ENCODE data around the gene ANKRD55. TPM values are rescaled to one million over a fixed set of nuclear protein-coding genes. Genes with fewer than 3 reads are reported as not detected.

Gene ANKRD55
- total and polyA plus RNA-seq, 2 of the 8 experiments (the other 6 are each of a cell fraction or from before 2014, with no cell fraction given): not detected

DNA sequence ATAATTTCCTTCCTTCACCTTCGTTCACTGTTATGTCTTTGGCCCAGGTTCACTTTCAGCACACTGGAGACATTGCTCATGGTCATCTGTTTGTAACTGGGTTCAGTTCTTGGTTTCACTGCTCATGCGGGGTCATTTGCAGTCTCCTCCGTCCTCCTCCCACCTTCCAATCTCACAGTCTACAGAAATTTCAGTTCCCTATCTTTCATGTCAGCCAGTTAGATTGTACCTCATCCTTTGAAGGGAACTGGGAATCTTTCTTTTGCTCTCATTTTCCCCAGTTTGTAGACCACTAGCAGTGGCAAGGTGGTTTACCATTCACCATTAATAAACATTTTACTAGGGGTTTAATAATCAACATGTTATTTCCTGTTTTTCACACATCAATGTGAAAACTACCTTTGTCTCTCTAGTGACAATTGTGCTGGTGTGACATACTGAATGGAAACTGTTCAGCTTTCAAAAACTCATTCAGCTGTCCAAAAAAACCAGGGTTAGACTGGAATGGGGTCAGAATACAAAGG, 137.5 kb downstream of the ANKRD55 start:
- Histone ChIP-seq H3K79me2 (ENCODE audit: control insufficient read depth in 1 of 2, insufficient read depth in 2 of 2, low read length in 2 of 2) (no peaks in the 10 kb centered on the region), H2BK5ac (ENCODE audit: low read depth, low read length) (no peak overlapping the region), H3K9ac (replicated peaks in 1 of 4; ENCODE audit: extremely low read depth in 1 of 4, low read depth in 3 of 4, low read length in 3 of 4) (no peak overlapping the region), H4K20me1 (replicated peaks in 1 of 2; ENCODE audit: control insufficient read depth in 1 of 2, insufficient read depth in 2 of 2, low read length in 2 of 2) (no peaks in the 10 kb centered on the region), H3K27ac (ENCODE audit: low read depth, low read length) (no peak overlapping the region), H3K9me3 (ENCODE audit: insufficient read depth in 2 of 2, low read depth in 1 of 2, low read length in 1 of 2) (no peaks in the 10 kb centered on the region), H3K27me3 (replicated peaks in 1 of 4; ENCODE audit: control insufficient read depth in 3 of 4, extremely low read depth in 1 of 4, insufficient read depth in 3 of 4, low read length in 3 of 4) (no peaks in the 10 kb centered on the region), H3K23me2 (ENCODE audit: low read depth, low read length) (no peaks in the 10 kb centered on the region; the same call in 1 of the 2 replicates), H3K4me1 (replicated peaks in 1 of 4; ENCODE audit: control insufficient read depth in 3 of 4, insufficient read depth in 4 of 4, low read length in 3 of 4) (no peaks in the 10 kb centered on the region), H2BK120ac (replicated peaks; ENCODE audit: low read depth, low read length) (no peak overlapping the region), H3K18ac (ENCODE audit: extremely low read depth, low read length) (no peak overlapping the region), H3K4me3 (ENCODE audit: extremely low read depth in 1 of 4, insufficient read depth in 2 of 4, low read depth in 3 of 4, low read length in 4 of 4) (no peak overlapping the region), H3K14ac (ENCODE audit: insufficient read length) (no peak overlapping the region), H2BK20ac (ENCODE audit: low read length) (no peak overlapping the region), H2BK15ac (ENCODE audit: low read length) (no peak overlapping the region), H2AFZ (ENCODE audit: low read length) (no peak overlapping the region), H2BK12ac (ENCODE audit: low read depth, low read length) (no peak overlapping the region), H3K56ac (replicated peaks; ENCODE audit: insufficient read length, low read depth, low read length) (no peak overlapping the region), H4K8ac (ENCODE audit: extremely low read depth, insufficient read depth, low read length) (no peak overlapping the region), H3K36me3 (ENCODE audit: control insufficient read depth in 2 of 4, insufficient read depth in 4 of 4, low read length in 3 of 4) (no peaks in the 10 kb centered on the region), H3K4me2 (ENCODE audit: insufficient read depth in 1 of 2, low read depth in 2 of 2, low read length in 2 of 2) (no peak overlapping the region), H2AK5ac (ENCODE audit: low read depth, low read length) (no peak overlapping the region), H3K79me1 (ENCODE audit: low read depth, low read length) (no peaks in the 10 kb centered on the region), H4K5ac (ENCODE audit: insufficient read length, low read depth, low read length) (no peak overlapping the region), H3K4ac (replicated peaks; ENCODE audit: insufficient read length, low read depth, low read length) (no peak overlapping the region), H4K91ac (replicated peaks; ENCODE audit: insufficient read length, low read length) (no peak overlapping the region), H3K23ac (ENCODE audit: insufficient read length) (no peak overlapping the region)
- ChIA-PET CTCF (ENCODE audit: partially characterized antibody) (no interaction called here), POLR2A (ENCODE audit: partially characterized antibody) (no interaction called here)
- no peak for DNase-seq (ENCODE audit: low read depth in 1 of 2, low spot score in 2 of 2)
- no peak for TF ChIP-seq GTF2F1 (IDR thresholded peaks at IDR 0.05; ENCODE audit: borderline replicate concordance, low read depth, low read length)
- TF ChIP-seq, protein P1, sequence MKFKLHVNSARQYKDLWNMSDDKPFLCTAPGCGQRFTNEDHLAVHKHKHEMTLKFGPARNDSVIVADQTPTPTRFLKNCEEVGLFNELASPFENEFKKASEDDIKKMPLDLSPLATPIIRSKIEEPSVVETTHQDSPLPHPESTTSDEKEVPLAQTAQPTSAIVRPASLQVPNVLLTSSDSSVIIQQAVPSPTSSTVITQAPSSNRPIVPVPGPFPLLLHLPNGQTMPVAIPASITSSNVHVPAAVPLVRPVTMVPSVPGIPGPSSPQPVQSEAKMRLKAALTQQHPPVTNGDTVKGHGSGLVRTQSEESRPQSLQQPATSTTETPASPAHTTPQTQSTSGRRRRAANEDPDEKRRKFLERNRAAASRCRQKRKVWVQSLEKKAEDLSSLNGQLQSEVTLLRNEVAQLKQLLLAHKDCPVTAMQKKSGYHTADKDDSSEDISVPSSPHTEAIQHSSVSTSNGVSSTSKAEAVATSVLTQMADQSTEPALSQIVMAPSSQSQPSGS (IDR thresholded peaks at IDR 0.05; ENCODE audit: low read length): no peak
- 90% methylated on average over 3 of the region's 3 CpGs; no CpG with 5 or more reads in 1 of the 2 experiments for WGBS, 2 experiments (ENCODE audit: extremely low coverage in 1 of 2, insufficient coverage in 1 of 2, insufficient read length in 1 of 2, insufficient replicate concordance in 2 of 2, low coverage in 1 of 2, low lambda C conversion rate in 2 of 2, missing lambda C conversion rate in 1 of 2)
- no peak for FAIRE-seq
